WTC11 (cell line): ENCODE results near the gene MTARC1. TPM values are rescaled to one million over a fixed set of nuclear protein-coding genes. Genes with fewer than 3 reads are reported as not detected.

Experiments used
- ATAC-seq: fragments of 200-7000 bp; cut with Tn5 transposase; 2 replicates; pipeline ENCODE4 v1.10.0; 2021; ENCODE audit warnings: mild to moderate bottlenecking, moderate library complexity
- Bru-seq: library from RNA; stranded (reverse); fragments of 400-500 nt; gene quantifications from one replicate; lab custom pipeline; 2021; lab: Mats Ljungman, UMichigan
- CTCF ChIA-PET: fragments of 300-600 bp; sonication (Branson Sonifier 250); formaldehyde crosslinking; loops from one replicate; lab custom pipeline; 2021; ENCODE audit warnings: antibody characterized with exemption; lab: Charles Lee
- POLR2A ChIA-PET: fragments of 350-600 bp; sonication (Branson Sonifier 250); formaldehyde crosslinking; loops from one replicate; lab custom pipeline; 2021; ENCODE audit warnings: antibody characterized with exemption; lab: Charles Lee
- DNase-seq: peaks from one replicate; pipeline ENCODE4 v3.0.0; 2021; ENCODE audit warnings: low spot score
- H3K27ac Mint-ChIP-seq: 2 replicates; pipeline ENCODE4 v1.8.0; 2021; ENCODE audit warnings: mixed read lengths
- H3K27me3 Mint-ChIP-seq: 2 replicates; pipeline ENCODE4 v1.8.0; 2021; ENCODE audit warnings: low read depth, mild to moderate bottlenecking, moderate library complexity, mixed read lengths
- H3K36me3 Mint-ChIP-seq: 2 replicates; pipeline ENCODE4 v1.8.0; 2021; ENCODE audit warnings: mixed read lengths
- H3K4me1 Mint-ChIP-seq: 2 replicates; pipeline ENCODE4 v1.8.0; 2022; ENCODE audit warnings: mixed read lengths
- H3K4me3 Mint-ChIP-seq: 2 replicates; pipeline ENCODE4 v1.8.0; 2021; ENCODE audit warnings: mild to moderate bottlenecking, moderate library complexity, mixed read lengths
- H3K9me3 Mint-ChIP-seq: 2 replicates; pipeline ENCODE4 v1.8.0; 2021; ENCODE audit warnings: mixed read lengths
- CREB1 ChIP-seq: sonication (generic); formaldehyde crosslinking; IDR thresholded peaks from 2 replicates; pipeline ENCODE4 v1.8.0; 2023; ENCODE audit warnings: mild to moderate bottlenecking, missing genetic modification reagents
- ELF4 ChIP-seq: sonication (generic); formaldehyde crosslinking; IDR thresholded peaks from 2 replicates; pipeline ENCODE4 v1.8.1; 2022; ENCODE audit warnings: low read depth, mild to moderate bottlenecking, moderate library complexity, missing genetic modification reagents
- FOXJ3 ChIP-seq: sonication (generic); formaldehyde crosslinking; IDR thresholded peaks from 2 replicates; pipeline ENCODE4 v1.9.0; 2021; ENCODE audit warnings: missing genetic modification reagents, mild to moderate bottlenecking, borderline replicate concordance
- FOXP4 ChIP-seq: sonication (generic); formaldehyde crosslinking; IDR thresholded peaks from 2 replicates; pipeline ENCODE4 v1.8.0; 2022; ENCODE audit warnings: mild to moderate bottlenecking, missing genetic modification reagents
- GRHL2 ChIP-seq: fragments of 250-450 bp; sonication (Bioruptor Pico); IDR thresholded peaks from 2 replicates; pipeline ENCODE4 v1.8.0; 2022; ENCODE audit warnings: mild to moderate bottlenecking, moderate library complexity; ENCODE audit not compliant: insufficient replicate concordance, severe bottlenecking
- HMGA2 ChIP-seq: fragments of 250-450 bp; sonication (Bioruptor Pico); IDR thresholded peaks from 2 replicates; pipeline ENCODE4 v1.4.0; 2021; ENCODE audit warnings: mild to moderate bottlenecking, moderate library complexity
- JAZF1 ChIP-seq: fragments of 250-450 bp; sonication (Bioruptor Pico); IDR thresholded peaks from 2 replicates; pipeline ENCODE4 v1.9.0; 2021; ENCODE audit warnings: moderate library complexity, mild to moderate bottlenecking, inconsistent platforms
- MLX ChIP-seq: sonication (generic); formaldehyde crosslinking; IDR thresholded peaks from 2 replicates; pipeline ENCODE4 v1.8.1; 2023; ENCODE audit warnings: mild to moderate bottlenecking, missing genetic modification reagents, moderate library complexity
- PRDM15 ChIP-seq: sonication (generic); formaldehyde crosslinking; IDR thresholded peaks from 2 replicates; pipeline ENCODE4 v1.8.0; 2022; ENCODE audit warnings: missing genetic modification reagents
- PREB ChIP-seq: sonication (generic); formaldehyde crosslinking; IDR thresholded peaks from 2 replicates; pipeline ENCODE4 v1.8.1; 2022; ENCODE audit warnings: mild to moderate bottlenecking, missing genetic modification reagents, moderate library complexity, borderline replicate concordance
- RELA ChIP-seq: sonication (generic); formaldehyde crosslinking; IDR thresholded peaks from 2 replicates; pipeline ENCODE4 v1.8.1; 2022; ENCODE audit warnings: missing genetic modification reagents, mild to moderate bottlenecking, borderline replicate concordance
- TEAD1 ChIP-seq: sonication (generic); formaldehyde crosslinking; IDR thresholded peaks from 2 replicates; pipeline ENCODE4 v1.8.0; 2022; ENCODE audit warnings: mild to moderate bottlenecking, missing genetic modification reagents
- TP53 ChIP-seq: sonication (generic); formaldehyde crosslinking; IDR thresholded peaks from 2 replicates; pipeline ENCODE4 v1.8.1; 2023; ENCODE audit warnings: mild to moderate bottlenecking, missing genetic modification reagents
- ZBTB21 ChIP-seq: sonication (generic); formaldehyde crosslinking; IDR thresholded peaks from 2 replicates; pipeline ENCODE4 v1.8.1; 2023; ENCODE audit warnings: mild to moderate bottlenecking, missing genetic modification reagents, borderline replicate concordance
- ZNF263 ChIP-seq: sonication (generic); formaldehyde crosslinking; IDR thresholded peaks from 2 replicates; pipeline ENCODE4 v1.8.1; 2022; ENCODE audit warnings: low read depth, mild to moderate bottlenecking, moderate library complexity, missing genetic modification reagents
- ZNF423 ChIP-seq: fragments of 250-450 bp; sonication (Bioruptor Pico); IDR thresholded peaks from 2 replicates; pipeline ENCODE4 v2.1.2; 2022; ENCODE audit warnings: mild to moderate bottlenecking, moderate library complexity
- long read RNA-seq, 3 experiments: library from RNA in 1 of 3; library from capped mRNA in 1 of 3; library from polyadenylated mRNA in 1 of 3; unstranded in 2 of 3; stranded (forward) in 1 of 3; transcript quantifications; one replicate each; pipeline ENCODE4 v2.0.0, GENCODE V29; 2021
- total RNA-seq: library from RNA; stranded (reverse); gene quantifications from 3 replicates; pipeline ENCODE4 v1.2.3, GENCODE V29; 2021
- TF ChIP-seq, protein P1 (sequence below): sonication (generic); formaldehyde crosslinking; IDR thresholded peaks from 2 replicates; pipeline ENCODE4 v1.8.1; 2023; ENCODE audit warnings: mild to moderate bottlenecking, missing genetic modification reagents
- TF ChIP-seq, protein P2 (sequence below): sonication (generic); formaldehyde crosslinking; IDR thresholded peaks from 2 replicates; pipeline ENCODE4 v1.8.1; 2022; ENCODE audit warnings: low read depth, missing genetic modification reagents, borderline replicate concordance

Gene MTARC1
- total RNA-seq (25.8 to 33.6 TPM (median 29.5 TPM) in 3 replicates), Bru-seq, nascent RNA (percentile 82 among the genes with signal in this experiment)
- long read RNA-seq, experiment 1, full-length matches to known transcripts, result 74 of 94 reads
- long read RNA-seq, experiment 1, partial matches to known transcripts, result 7 of 94 reads
- long read RNA-seq, experiment 1, other reads (novel, unspliced or antisense), result 13 of 94 reads
- long read RNA-seq, experiment 2, full-length matches to known transcripts, result 25 of 35 reads
- long read RNA-seq, experiment 2, partial matches to known transcripts, result 7 of 35 reads
- long read RNA-seq, experiment 2, other reads (novel, unspliced or antisense), result 3 of 35 reads
- long read RNA-seq, experiment 3, partial matches to known transcripts, result 4 of 5 reads
- long read RNA-seq, experiment 3, other reads (novel, unspliced or antisense), result 1 of 5 reads

- POLR2A ChIA-PET, result interaction anchor here (0.5 to 2.1 kb wide), 5 partner anchors 10 to 487 kb away, joined by 3 to 17 read pairs (median 4); partner anchors contain the start of gene MTARC2
- Mint-ChIP-seq H3K27me3 (peaks cover 3% of the 10 kb centered on the region; the same call in 1 of the 2 replicates), H3K4me1 (peaks cover 26% of the 10 kb centered on the region), H3K4me3 (peak within 1 kb of the TSS; percentile 80), H3K27ac (peak within 1 kb of the TSS; percentile 36), H3K36me3 (peaks cover 12% of the 10 kb centered on the region), H3K9me3 (no peaks in the 10 kb centered on the region; the same call in 1 of the 2 replicates)
- DNase-seq, result peak; percentile 80
- CTCF ChIA-PET, result interaction anchor here (0.7 to 5.3 kb wide), 14 partner anchors 11 to 506 kb away, joined by 3 to 78 read pairs (median 6); partner anchors contain the start of genes C1orf115, HLX and MTARC2
- ATAC-seq, result peak; percentile 92
- TF ChIP-seq PREB (CRISPR knock-in tag), result 0 out of 2 replicates have a peak, but pooled peaks have one; percentile 63
- TF ChIP-seq FOXP4 (CRISPR knock-in tag), result peak; percentile 80; the same call in 1 of the 2 replicates
- TF ChIP-seq ELF4 (CRISPR knock-in tag), result 0 out of 2 replicates have a peak, but pooled peaks have one; percentile 62
- TF ChIP-seq PRDM15 (CRISPR knock-in tag), result no peak
- TF ChIP-seq GRHL2 (CRISPR knock-in tag), result no peak
- no peak for TF ChIP-seq HMGA2 (CRISPR knock-in tag)
- TF ChIP-seq, protein P1, sequence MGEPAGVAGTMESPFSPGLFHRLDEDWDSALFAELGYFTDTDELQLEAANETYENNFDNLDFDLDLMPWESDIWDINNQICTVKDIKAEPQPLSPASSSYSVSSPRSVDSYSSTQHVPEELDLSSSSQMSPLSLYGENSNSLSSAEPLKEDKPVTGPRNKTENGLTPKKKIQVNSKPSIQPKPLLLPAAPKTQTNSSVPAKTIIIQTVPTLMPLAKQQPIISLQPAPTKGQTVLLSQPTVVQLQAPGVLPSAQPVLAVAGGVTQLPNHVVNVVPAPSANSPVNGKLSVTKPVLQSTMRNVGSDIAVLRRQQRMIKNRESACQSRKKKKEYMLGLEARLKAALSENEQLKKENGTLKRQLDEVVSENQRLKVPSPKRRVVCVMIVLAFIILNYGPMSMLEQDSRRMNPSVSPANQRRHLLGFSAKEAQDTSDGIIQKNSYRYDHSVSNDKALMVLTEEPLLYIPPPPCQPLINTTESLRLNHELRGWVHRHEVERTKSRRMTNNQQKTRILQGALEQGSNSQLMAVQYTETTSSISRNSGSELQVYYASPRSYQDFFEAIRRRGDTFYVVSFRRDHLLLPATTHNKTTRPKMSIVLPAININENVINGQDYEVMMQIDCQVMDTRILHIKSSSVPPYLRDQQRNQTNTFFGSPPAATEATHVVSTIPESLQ (CRISPR knock-in tag), result no peak
- TF ChIP-seq FOXJ3 (CRISPR knock-in tag), result no peak
- TF ChIP-seq CREB1, result no peak
- no peak for TF ChIP-seq JAZF1
- TF ChIP-seq ZNF423 (CRISPR knock-in tag), result no peak
- no peak for TF ChIP-seq TEAD1 (CRISPR knock-in tag)
- no peak for TF ChIP-seq MLX (CRISPR knock-in tag)
- no peak for TF ChIP-seq RELA (CRISPR knock-in tag)
- TF ChIP-seq ZNF263 (CRISPR knock-in tag), result no peak
- TF ChIP-seq ZBTB21 (CRISPR knock-in tag), result no peak; the same call in none of the 2 replicates
- TF ChIP-seq TP53, result 0 out of 2 replicates have a peak, but pooled peaks have one; percentile 40
- TF ChIP-seq, protein P2, sequence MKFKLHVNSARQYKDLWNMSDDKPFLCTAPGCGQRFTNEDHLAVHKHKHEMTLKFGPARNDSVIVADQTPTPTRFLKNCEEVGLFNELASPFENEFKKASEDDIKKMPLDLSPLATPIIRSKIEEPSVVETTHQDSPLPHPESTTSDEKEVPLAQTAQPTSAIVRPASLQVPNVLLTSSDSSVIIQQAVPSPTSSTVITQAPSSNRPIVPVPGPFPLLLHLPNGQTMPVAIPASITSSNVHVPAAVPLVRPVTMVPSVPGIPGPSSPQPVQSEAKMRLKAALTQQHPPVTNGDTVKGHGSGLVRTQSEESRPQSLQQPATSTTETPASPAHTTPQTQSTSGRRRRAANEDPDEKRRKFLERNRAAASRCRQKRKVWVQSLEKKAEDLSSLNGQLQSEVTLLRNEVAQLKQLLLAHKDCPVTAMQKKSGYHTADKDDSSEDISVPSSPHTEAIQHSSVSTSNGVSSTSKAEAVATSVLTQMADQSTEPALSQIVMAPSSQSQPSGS (CRISPR knock-in tag), result no peak
Measured at GRCh38 chr1:220786337-220787068, at the start of gene MTARC1. Gene MTARC1 (plus strand): TSS chr1:220786913. CDS start chr1:220786945, 32 bp downstream.
